Measurements from ENCODE around the gene DENND11.

DENND11 gene, protein sequence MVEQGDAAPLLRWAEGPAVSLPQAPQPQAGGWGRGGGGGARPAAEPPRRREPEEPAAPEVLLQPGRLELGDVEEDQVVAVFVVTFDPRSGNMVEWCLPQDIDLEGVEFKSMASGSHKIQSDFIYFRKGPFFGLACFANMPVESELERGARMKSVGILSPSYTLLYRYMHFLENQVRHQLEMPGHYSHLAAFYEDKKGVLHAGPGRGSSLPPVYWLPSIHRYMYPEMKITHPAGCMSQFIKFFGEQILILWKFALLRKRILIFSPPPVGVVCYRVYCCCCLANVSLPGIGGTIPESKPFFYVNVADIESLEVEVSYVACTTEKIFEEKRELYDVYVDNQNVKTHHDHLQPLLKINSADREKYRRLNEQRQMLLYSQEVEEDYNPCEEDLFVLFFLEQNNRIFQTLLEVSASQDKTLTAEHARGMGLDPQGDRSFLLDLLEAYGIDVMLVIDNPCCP

DNA sequence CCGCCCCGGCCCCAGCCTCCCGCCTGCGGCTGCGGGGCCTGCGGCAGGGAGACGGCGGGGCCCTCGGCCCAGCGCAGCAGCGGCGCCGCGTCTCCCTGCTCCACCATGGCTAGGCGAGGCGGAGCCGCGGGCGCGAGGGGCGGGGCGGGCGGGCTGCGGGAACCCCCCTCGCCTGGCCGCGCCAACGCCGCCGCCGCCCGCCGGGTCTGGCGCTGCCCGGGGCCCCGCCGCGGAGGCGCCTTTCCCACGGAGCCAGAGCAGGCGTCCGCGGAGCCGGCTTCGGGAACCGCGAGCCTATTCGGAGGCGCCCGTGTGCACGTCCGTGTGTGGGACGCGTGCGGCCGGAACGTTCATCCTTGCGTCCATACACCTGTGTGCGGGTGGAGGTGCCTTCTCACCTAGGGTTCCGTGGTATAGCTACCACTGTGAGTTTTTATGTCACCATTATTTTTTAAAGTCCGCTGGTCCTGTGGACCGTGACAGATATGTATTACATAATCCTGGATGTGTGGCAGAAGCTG lies at the start of gene DENND11:
DENND11 (minus strand) TSS at position 120 of the 521 bp plus-strand sequence; CDS start at position 107, 13 bp downstream.
- DNase-seq (ENCODE audit: low read depth in 3 of 3) = peak in 2 of 3 donors; percentile 6 to 40

DNA sequence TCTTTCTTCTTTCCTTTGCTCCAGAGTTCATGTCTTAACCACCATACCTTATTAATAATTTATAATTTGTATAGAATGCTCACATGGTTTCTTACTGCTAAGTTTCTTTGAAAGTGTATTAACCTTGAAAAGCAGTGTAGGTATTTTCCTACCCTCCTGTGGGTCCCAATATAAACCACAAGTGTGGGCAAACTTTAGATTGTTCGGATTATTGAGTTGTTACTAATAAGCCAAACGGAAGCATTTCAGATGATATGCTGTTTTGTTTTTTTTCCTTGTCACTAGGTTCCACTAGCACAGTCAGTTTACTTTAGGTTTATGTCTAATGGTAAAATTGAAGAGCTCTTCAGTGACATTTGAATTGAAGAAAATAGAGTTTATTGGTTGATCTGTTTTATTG lies 46.4 kb upstream of the DENND11 start:
- DNase-seq (ENCODE audit: low read depth in 3 of 3) = no peak

DNA sequence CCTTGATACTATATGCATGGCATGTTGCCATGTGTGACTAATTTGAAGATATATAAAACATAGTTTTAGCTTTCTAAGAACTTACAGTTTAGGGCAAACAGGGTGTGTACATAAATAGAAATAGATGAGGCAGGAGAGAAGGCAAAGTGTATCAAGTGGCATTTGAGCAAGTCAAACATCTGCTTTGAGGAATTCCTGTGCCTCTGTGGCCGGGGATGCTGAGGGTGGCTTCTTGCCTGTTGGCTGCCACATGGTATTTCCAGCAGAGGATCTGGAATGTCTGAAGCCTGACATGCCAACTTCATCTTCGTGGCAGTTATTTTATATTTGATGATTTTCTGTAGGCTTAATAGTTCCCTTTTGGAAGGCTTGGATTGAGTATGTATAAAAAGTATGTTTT lies 42.2 kb upstream of the DENND11 start:
- no peak for DNase-seq (ENCODE audit: low read depth in 3 of 3)

GRCh38 chr7:141742229-141742628 lies 40.3 kb upstream of the DENND11 start:
- no peak for DNase-seq (ENCODE audit: low read depth in 3 of 3)

DNA sequence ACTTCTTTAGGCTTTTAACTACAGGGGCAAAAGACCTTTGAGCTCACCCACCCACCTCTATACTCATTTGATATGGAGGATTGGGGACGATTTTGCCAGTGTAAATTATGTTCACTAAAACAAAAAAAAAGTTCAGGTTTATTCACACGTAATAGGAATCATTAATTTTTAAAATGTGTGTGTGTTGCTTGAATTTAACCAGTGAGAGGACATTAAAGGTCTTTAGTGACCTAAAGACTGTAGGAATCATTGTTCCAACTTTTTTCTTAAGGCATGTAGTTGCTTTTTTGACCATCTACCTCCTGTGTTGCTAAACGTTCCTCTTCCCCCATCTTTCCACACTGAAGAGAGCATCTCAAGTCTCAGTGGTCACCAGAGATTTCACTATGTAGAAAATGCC lies 37.3 kb upstream of the DENND11 start:
- no peak for DNase-seq (ENCODE audit: low read depth in 3 of 3)

DNA sequence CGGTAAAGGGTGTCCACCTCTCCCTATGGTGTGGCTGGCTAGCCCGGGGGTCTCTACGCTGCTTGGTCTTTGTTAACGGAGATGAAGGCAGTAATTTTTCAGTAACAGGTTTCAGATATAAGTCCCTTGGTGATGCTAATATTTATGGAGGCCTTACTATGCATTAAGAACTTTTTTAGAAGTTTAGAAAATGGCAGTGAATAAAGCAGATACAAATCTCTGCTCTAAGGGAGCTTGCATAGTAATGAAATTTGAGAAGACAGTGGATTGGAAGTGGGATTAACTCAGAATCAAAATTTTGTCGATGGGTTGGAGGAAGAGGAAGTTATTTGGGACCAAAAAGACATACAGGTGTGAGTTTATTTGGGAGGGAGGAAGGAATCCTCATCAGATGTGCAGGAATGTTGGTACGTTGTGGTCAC lies 36.6 kb upstream of the DENND11 start:
- no peak for DNase-seq (ENCODE audit: low read depth in 3 of 3)

GRCh38 chr7:141737836-141738591 lies 36.0 kb upstream of the DENND11 start, which contains the start of gene SSBP1:
Gene SSBP1, plus strand, starts transcription at chr7:141738358. Its CDS starts 809 bp downstream, at chr7:141739167.
- peak; percentile 76 to 90 (median 81) for DNase-seq (ENCODE audit: low read depth in 3 of 3)

DNA sequence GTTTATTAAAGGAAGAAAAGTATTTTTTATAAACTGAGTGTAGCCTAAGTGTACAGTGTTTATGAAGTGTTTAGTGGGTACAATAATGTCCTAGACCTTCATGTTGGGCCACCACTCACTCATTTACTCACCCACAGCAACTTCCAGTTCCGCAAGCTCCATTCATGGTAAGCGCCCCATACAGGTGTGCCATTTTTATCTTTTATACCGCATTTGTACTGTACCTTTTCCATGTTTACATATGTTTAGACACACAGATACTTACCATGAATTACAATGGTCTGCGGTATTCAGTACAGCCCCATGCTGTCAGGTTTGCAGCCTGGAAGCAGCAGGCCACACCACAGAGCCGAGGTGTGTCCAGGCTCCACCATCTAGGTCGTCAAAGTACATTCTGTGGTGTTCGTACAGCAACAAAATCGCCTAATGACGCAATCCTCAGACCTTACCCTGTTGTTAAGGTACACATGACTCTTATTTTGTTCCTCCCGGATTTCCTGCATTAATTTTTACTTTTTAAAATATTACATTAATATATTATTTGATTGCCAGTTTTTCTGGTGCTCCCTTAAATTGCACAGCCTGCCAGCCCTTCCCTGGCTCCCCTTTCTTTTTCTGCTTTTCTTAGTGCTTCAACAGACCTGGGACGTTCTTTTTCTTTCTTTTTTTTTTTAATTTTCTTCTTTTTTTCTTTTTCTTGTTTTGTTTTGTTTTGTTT lies 35.3 kb upstream of the DENND11 start:
- peak in 1 of 3 donors; percentile 9 for DNase-seq (ENCODE audit: low read depth in 3 of 3)

DNA sequence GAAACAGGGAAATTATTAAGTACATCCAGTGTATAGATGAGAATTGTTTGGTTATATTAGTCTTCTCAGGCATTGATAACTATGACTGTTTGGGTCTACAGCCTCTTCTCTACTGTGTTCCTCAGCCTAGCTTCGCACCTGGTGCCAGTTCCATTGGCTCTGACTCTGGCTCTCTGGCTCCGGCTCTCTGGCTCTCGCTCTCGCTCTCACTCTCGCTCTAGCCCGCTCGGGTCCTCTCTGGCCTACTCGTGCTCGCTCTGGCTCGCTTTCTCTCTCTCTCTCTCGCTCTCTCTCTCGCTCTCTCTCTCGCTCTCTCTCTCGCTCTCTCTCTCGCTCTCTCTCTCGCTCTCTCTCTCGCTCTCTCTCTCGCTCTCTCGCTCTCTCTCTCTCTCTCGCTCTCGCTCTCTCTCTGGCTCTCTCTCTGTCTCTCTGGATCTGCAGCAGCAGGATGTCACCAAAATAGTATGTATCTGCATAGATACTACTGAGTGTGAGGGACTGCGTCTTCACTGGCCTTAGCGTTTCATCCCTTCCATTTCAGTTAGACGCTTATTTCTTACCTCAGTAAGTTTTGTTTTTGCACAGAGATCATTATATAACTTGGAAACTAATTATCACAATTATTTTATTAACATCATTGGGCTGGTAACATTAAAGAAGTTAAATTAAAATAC lies 29.6 kb upstream of the DENND11 start:
- no peak for DNase-seq (ENCODE audit: low read depth in 3 of 3)

DNA sequence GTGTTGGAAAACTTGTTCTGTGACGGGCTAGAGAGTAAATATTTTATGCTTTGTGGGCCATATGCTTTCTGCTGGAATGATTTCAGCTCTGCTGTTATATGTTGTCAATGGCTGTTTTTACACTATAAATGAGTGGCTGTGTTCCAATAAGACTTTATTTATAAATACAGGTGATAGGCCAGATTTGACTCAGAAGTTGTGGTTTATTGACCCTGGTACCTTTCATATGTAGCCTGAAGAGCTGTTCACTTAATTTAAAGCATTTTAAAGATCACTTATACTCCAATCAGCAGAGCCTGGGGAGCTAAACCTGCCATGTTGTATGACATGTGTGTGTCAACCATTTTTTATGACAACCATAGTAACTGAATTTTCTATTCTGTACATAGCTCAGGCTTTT lies 27.1 kb upstream of the DENND11 start:
- DNase-seq (ENCODE audit: low read depth in 3 of 3) = no peak

GRCh38 chr7:141722529-141722928 lies 20.6 kb upstream of the DENND11 start:
- no peak for DNase-seq (ENCODE audit: low read depth in 3 of 3)

GRCh38 chr7:141717450-141717849 lies 15.5 kb upstream of the DENND11 start:
- no peak for DNase-seq (ENCODE audit: low read depth in 3 of 3)

- DNase-seq (ENCODE audit: low read depth in 3 of 3) = no peak
Measured at GRCh38 chr7:141715794-141716689, 14.1 kb upstream of the DENND11 start.

GRCh38 chr7:141715018-141715417 lies 13.1 kb upstream of the DENND11 start:
- no peak for DNase-seq (ENCODE audit: low read depth in 3 of 3)

GRCh38 chr7:141714571-141714970 lies 12.6 kb upstream of the DENND11 start:
- DNase-seq (ENCODE audit: low read depth in 3 of 3) = no peak

- no peak for DNase-seq (ENCODE audit: low read depth in 3 of 3)
Measured at GRCh38 chr7:141713890-141714289, 11.9 kb upstream of the DENND11 start.

DNA sequence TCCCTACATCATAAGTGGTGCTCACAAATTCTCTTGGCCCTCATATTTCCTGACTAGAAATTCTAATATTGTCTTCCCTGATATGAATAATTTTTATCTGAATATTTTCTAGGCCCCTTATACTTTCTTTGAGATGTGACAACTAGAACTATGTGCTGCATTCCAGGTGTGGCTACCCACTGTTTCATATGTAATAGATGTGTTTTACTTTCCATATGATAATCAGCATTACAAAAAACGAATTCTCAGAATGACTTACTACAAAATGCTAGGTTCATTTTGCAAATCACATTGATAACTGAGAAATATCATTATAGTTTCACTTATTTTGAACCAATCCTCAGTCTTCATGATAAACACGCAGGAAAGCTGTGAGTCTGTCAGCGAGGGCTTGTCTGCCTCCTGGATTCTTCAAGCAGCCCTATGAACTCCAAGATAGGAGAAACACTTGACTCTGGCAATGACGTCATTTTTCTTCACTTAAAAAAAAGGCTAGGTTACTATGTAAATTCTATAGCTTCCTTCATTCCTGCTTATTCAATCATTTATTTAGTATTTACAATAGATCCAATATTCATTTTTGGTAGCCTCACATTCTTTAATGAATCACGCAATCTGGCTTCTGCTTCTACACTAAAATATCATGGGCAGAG lies 10.8 kb upstream of the DENND11 start:
- no peak for DNase-seq (ENCODE audit: low read depth in 3 of 3)

- DNase-seq (ENCODE audit: low read depth in 3 of 3) = no peak
Measured at GRCh38 chr7:141710301-141710700, 8.3 kb upstream of the DENND11 start.

GRCh38 chr7:141709749-141710148 lies 7.8 kb upstream of the DENND11 start:
- no peak for DNase-seq (ENCODE audit: low read depth in 3 of 3)

GRCh38 chr7:141709318-141709717 lies 7.4 kb upstream of the DENND11 start:
- DNase-seq (ENCODE audit: low read depth in 3 of 3) = no peak
